Measurements from ENCODE around the gene MAP2K6.
"Not testable (repeated sequence)": the region's sequence is repeated elsewhere in the genome, so short reads cannot be mapped to it uniquely, and the experiment has no call there.

The MAP2K6 gene

GRCh38 chr17:69478916-69479315 is 64.4 kb downstream of the MAP2K6 start:
- H3K79me2 ChIP-seq (ENCODE audit: insufficient read depth, low read depth), result no peaks in the 10 kb centered on the region
- H3K27me3 ChIP-seq (ENCODE audit: insufficient read depth, low read depth), result no peaks in the 10 kb centered on the region
- TF ChIP-seq CTCF (conservative IDR thresholded peaks at IDR 0.05; ENCODE audit: low read depth, low read length), result no peak
- no peaks in the 10 kb centered on the region for H4K20me1 ChIP-seq (ENCODE audit: insufficient read depth)
- H3K4me3 ChIP-seq (IDR thresholded peaks at IDR 0.05; ENCODE audit: insufficient read depth, low read depth, low read length), result no peak overlapping the region
- H3K27ac ChIP-seq, result no peak overlapping the region
- no peaks in the 10 kb centered on the region for H3K36me3 ChIP-seq (ENCODE audit: insufficient read depth)
- H2AFZ ChIP-seq (ENCODE audit: low read depth), result no peak overlapping the region
- no peak overlapping the region for H3K9ac ChIP-seq
- H3K4me2 ChIP-seq, result no peak overlapping the region
- H3K4me1 ChIP-seq (ENCODE audit: low read depth, poor library complexity, severe bottlenecking), result no peaks in the 10 kb centered on the region

- not testable (repeated sequence) for H3K27ac ChIP-seq; H2AFZ ChIP-seq (ENCODE audit: low read depth); H3K9ac ChIP-seq; H3K36me3 ChIP-seq (ENCODE audit: insufficient read depth); H3K27me3 ChIP-seq (ENCODE audit: insufficient read depth, low read depth); H3K4me1 ChIP-seq (ENCODE audit: low read depth, poor library complexity, severe bottlenecking); H3K4me3 ChIP-seq (IDR thresholded peaks at IDR 0.05; ENCODE audit: insufficient read depth, low read depth, low read length); H3K4me2 ChIP-seq; H3K79me2 ChIP-seq (ENCODE audit: insufficient read depth, low read depth); H4K20me1 ChIP-seq (ENCODE audit: insufficient read depth)
These were observed 65.3 kb downstream of the MAP2K6 start for GRCh38 chr17:69479756-69480155.

- Histone ChIP-seq H3K27ac (no peak overlapping the region), H3K4me2 (no peak overlapping the region), H4K20me1 (ENCODE audit: insufficient read depth) (no peaks in the 10 kb centered on the region), H3K4me3 (IDR thresholded peaks at IDR 0.05; ENCODE audit: insufficient read depth, low read depth, low read length) (no peak overlapping the region), H3K9ac (no peak overlapping the region), H3K36me3 (ENCODE audit: insufficient read depth) (no peaks in the 10 kb centered on the region), H3K27me3 (ENCODE audit: insufficient read depth, low read depth) (no peaks in the 10 kb centered on the region), H2AFZ (ENCODE audit: low read depth) (no peak overlapping the region), H3K79me2 (ENCODE audit: insufficient read depth, low read depth) (no peaks in the 10 kb centered on the region), H3K4me1 (ENCODE audit: low read depth, poor library complexity, severe bottlenecking) (no peaks in the 10 kb centered on the region)
- no peak for TF ChIP-seq CTCF (conservative IDR thresholded peaks at IDR 0.05; ENCODE audit: low read depth, low read length)
These were observed 65.7 kb downstream of the MAP2K6 start for GRCh38 chr17:69480245-69480644.

- TF ChIP-seq CTCF (conservative IDR thresholded peaks at IDR 0.05; ENCODE audit: low read depth, low read length), result no peak
- Histone ChIP-seq H3K4me1 (ENCODE audit: low read depth, poor library complexity, severe bottlenecking) (no peaks in the 10 kb centered on the region), H2AFZ (ENCODE audit: low read depth) (no peak overlapping the region), H3K36me3 (ENCODE audit: insufficient read depth) (no peaks in the 10 kb centered on the region), H3K9ac (no peak overlapping the region), H3K27me3 (ENCODE audit: insufficient read depth, low read depth) (no peaks in the 10 kb centered on the region), H3K4me3 (IDR thresholded peaks at IDR 0.05; ENCODE audit: insufficient read depth, low read depth, low read length) (no peak overlapping the region), H3K4me2 (no peak overlapping the region), H4K20me1 (ENCODE audit: insufficient read depth) (no peaks in the 10 kb centered on the region), H3K27ac (no peak overlapping the region), H3K79me2 (ENCODE audit: insufficient read depth, low read depth) (no peaks in the 10 kb centered on the region)
These were observed 70.8 kb downstream of the MAP2K6 start for GRCh38 chr17:69485251-69485661.

- no peaks in the 10 kb centered on the region for H3K4me1 ChIP-seq (ENCODE audit: low read depth, poor library complexity, severe bottlenecking)
- no peak overlapping the region for H3K9ac ChIP-seq
- H2AFZ ChIP-seq (ENCODE audit: low read depth), result no peak overlapping the region
- no peak for TF ChIP-seq CTCF (conservative IDR thresholded peaks at IDR 0.05; ENCODE audit: low read depth, low read length)
- H4K20me1 ChIP-seq (ENCODE audit: insufficient read depth), result no peaks in the 10 kb centered on the region
- H3K4me2 ChIP-seq, result no peak overlapping the region
- H3K79me2 ChIP-seq (ENCODE audit: insufficient read depth, low read depth), result no peaks in the 10 kb centered on the region
- no peak overlapping the region for H3K27ac ChIP-seq
- H3K36me3 ChIP-seq (ENCODE audit: insufficient read depth), result no peaks in the 10 kb centered on the region
- H3K27me3 ChIP-seq (ENCODE audit: insufficient read depth, low read depth), result no peaks in the 10 kb centered on the region
- H3K4me3 ChIP-seq (IDR thresholded peaks at IDR 0.05; ENCODE audit: insufficient read depth, low read depth, low read length), result no peak overlapping the region
These were observed 71.6 kb downstream of the MAP2K6 start for GRCh38 chr17:69485901-69486643.
